CD4-positive, alpha-beta T cell treated with Interleukin-1 beta for 1 hour (primary cell): ENCODE measurements around the gene DCAF10.
A peak's percentile ranks its signal among the peaks of the same experiment; 100 is the strongest.
"Not testable (repeated sequence)": the region's sequence is repeated elsewhere in the genome, so short reads cannot be mapped to it uniquely, and the experiment has no call there.

Experiments used
- DNase-seq, 2 donors: peaks; one replicate each; pipeline ENCODE4 v3.0.0-alpha.2; 2020 to 2022

Gene DCAF10

DNA sequence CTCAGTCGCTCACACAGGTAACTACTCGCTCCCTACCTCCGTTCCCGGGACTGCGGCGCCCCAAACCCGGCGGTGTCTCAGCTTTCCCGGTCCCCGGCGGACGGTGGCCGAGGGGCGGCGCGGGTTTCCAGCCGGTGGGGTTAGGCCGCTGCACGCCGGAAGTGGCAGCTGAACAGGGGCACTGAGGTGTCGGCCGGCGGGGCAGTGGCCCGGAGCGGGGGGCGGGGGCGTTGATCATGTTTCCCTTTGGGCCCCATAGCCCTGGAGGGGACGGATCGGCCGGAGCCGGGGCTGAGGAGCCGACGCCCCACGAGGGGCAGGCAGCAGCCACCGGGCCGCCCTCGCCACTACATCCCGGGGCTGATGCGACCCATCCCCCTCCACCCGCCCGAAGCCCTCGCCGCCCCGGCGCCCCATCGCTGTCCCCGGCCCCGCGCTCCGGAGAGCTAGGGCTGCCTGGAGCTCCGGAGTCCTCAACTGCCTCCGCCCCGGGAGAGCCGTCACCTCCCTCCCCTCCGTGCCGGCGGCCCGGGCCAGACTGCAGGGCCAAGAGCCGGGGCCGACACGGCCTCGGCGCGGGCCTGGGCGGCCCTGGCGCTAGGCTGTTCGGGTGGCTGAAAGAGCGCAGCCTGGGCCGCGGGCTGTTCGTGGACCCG, at the start of gene DCAF10:
Gene DCAF10, plus strand, starts transcription at position 167 of the 656 bp plus-strand sequence. Its CDS starts 70 bp downstream, at position 237.
- DNase-seq = peak; percentile 85 to 91

GRCh38 chr9:37751186-37751585, 49.4 kb upstream of the DCAF10 start:
- no peak for DNase-seq

DNA sequence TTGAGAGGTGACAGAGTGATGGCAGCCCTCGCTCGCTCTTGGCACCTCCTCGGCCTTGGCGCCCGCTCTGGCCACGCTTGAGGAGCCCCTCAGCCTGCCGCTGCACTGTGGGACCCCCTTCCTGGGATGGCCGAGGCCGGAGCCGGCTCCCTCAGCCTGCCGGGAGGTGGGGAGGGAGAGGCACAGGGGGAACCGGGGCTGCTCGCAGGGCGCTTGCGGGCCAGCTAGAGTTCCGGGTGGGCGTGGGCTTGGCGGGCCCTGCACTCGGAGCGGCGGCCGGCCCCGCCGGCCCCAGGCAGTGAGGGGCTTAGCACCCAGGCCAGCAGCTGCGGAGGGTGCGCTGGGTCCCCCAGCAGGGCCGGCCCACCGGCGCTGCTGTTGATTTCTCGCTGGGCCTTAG, 48.9 kb upstream of the DCAF10 start:
- DNase-seq = not testable (repeated sequence)

GRCh38 chr9:37752112-37752511, 48.5 kb upstream of the DCAF10 start:
- DNase-seq = not testable (repeated sequence)

DNA sequence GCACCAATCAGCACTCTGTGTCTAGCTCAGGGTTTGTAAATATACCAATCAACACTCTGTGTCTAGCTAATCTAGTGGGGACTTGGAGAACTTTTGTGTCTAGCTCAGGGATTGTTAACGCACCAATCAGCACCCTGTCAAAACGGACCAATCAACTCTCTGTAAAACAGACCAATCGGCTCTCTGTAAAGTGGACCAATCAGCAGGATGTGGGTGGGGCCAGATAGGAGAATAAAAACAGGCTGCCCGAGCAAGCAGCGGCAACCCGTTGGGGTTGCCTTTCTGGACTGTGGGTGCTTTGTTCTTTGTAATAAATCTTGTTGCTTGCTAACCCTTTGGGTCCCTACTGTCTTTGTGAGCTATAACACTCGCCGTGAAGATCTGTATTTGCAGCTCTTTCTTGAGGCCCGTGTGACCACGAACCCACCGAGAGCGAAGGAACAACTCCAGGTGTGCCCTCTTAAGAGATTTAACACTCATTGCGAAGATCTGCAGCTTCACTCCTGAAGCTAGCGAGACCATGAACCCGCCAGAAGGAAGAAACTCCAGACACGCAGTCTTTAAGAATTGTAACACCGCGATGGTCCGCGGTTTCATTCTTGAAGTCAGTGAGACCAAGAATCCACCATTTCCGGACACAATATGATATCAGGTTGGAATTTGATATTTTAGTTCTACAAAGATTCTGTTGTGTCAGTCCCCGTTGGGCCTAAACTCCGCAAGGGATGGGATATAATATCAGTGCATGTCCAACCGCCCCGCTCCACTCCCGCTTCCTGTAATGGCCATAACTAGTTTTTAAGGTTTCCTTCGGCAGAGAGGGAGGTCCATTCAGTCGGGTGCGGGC, 47.7 kb upstream of the DCAF10 start:
- DNase-seq = peak in 1 of 2 donors; percentile 13

GRCh38 chr9:37753489-37754190, 47.0 kb upstream of the DCAF10 start, which contains the start of gene TRMT10B:
Gene TRMT10B, plus strand, starts transcription at chr9:37753805. Its CDS starts 8,127 bp downstream, at chr9:37761932.
- DNase-seq = peak; percentile 70

DNA sequence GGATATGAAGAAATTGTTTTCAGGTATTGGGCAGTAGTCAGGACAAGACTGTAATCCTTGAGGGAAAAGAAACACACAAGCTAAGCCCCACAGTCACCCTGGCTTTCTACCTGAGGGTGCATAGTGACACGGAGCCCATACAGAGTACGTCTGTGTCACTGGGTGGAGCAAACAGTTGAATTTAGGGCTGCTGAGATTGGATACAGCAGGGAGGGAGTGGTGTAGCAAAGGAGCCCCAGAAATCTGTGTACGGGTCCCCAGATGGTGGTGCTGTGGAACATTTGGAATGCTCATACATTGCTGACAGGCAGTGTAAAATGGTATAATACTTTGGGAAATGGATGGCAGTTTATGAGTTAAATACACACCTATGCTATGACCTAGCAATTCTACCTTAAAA, 41.9 kb upstream of the DCAF10 start:
- DNase-seq = no peak

DNA sequence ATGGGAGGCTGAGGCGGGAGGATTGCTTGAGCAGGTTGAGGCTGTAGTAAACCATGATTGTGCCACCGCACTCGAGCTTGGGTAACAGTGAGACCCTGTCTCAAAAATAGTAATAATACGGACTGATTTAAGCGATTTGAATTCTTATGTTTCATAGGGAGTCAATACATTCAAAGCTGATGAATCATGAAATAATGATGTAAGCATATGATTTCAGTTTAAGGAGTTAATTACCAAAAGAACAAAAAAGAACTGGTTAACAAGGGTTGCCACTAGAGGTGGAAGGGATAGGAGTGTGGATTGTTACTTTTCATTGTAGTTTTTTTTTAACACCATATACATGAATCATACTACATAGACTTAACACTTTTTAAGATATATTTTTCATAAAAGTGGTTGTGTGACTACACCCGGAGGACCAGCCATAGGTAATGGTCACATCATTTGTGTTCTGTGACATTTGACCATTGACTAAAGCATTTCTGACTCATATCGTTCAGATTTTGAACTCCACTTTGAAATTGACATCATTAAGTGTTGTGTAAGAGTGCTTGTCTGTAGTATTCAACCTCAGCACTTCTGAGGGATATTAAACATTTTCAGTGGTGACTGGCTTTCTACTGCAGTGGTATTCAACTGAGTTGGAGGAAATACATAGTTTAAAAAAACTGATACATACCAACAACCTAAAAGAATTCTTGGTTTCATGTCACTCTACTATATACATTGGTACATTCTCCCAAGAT, 40.0 kb upstream of the DCAF10 start:
- no peak for DNase-seq

GRCh38 chr9:37761511-37761910, 39.1 kb upstream of the DCAF10 start:
- no peak for DNase-seq

GRCh38 chr9:37765263-37765662, 35.3 kb upstream of the DCAF10 start:
- not testable (repeated sequence) for DNase-seq

- DNase-seq = no peak
Observed at GRCh38 chr9:37769306-37769705, 31.3 kb upstream of the DCAF10 start.

DNA sequence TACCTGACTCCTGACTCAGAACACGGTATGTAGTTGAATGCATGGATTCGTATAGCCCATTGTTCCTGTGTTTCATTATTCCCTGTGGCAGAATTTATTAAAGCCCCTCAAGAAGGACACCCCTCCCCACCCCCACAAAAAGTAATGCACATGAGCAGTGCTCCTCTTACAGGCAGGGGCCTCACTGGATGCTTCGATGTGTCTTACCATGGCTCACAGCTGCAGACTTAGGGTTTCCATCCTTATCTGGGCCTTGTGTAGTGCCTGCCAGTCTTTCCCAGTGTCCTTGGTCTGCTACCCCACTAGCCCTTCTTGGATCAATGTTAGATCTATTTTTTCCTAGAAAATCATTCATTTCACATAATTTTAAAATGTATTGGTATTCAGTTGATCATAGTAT, 30.6 kb upstream of the DCAF10 start:
- DNase-seq = no peak

DNA sequence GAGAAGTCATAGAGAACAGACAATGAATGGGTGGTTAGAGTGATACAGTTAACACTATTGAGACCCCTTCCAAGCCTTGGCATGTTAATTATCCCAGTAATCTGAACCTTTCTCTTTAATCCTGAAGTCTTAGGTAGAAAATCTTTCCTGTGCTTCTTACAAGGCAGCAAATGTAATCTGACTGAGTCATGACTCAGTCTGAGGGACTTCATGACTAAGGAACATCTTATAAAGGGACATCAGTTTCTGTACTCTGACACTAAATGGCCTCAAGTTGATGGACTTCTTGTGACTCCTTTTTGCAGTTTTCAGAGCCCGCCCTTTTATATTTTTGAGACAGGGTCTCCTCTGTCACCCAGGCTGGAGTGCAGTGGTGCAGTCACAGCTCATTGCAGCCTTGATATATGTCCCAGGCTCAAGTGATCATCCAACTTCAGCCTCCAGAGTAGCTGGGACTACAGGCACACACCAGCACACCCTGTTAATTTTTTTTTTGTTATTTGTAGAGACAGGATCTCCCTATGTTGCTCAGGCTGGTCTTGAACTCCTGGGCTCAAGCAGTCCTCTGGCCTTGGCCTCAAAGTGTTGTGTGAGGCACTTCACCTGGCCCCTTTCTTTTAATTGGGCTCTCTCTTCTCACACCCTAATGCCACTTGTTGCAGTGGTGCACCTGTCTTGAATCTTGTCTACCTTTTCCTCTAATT, 25.2 kb upstream of the DCAF10 start:
- DNase-seq = no peak

DNA sequence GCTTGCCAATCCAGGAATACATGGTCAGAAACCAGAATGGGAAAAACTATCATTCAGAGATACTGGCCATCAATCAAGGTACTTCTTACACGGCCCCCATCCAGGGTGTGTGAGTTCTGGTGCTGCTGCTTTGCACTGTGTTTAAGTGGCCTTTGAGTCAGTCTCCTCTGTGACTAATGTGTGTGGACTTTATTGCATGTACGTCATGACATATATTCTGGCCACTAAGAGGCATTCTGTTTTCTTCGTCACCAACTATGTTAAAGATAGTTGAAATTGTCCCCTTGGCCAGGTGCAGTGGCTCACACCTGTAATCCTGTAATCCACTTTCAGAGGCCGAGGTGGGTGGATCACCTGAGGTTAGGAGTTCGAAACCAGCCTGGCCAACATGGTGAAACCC, 24.3 kb upstream of the DCAF10 start:
- no peak for DNase-seq

GRCh38 chr9:37778534-37778933, 22.1 kb upstream of the DCAF10 start:
- DNase-seq = no peak

GRCh38 chr9:37784291-37784615, 16.3 kb upstream of the DCAF10 start:
- no peak for DNase-seq

DNA sequence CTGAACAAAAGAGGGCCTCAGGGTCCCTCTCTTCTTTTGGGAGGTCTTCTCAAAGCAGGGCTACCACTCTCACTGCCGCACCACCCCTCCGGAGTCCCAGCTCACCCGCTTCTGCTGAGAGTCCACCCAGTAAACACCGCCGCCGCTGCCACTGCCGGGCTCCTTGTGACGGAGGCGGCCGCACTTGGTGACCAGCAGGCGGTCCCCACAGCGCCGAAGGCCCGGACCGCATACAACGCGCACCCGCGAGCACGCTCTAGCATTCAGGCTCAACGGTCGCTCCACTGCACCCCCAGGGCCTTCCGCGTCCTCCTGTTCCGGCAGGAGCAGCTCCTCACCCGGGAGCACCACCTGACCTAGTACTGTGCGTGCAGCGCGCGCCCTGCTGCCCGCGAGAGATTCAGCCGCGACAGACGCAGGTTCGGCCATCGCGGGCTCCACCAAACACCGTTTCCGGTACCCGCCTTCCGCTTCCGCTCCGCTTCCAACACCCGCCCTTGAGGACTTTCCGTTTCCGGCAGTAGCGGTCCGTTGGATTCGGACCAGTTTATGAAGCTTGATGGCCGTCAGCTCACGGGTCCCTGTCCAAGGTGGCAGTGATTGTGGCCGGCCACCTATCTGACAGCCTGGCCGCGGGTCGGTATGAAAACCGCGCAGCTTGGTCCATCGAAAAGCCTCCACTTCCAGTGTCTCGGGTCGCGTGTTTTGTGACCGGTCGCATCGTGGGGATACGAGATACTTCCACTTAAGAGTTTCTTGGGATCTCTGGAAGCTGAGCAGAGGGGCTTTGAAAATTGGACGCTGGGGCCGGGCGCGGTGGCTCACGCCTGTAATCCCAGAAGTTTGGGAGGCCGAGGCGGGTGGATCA, 15.7 kb upstream of the DCAF10 start, which contains the start of gene EXOSC3:
Gene EXOSC3, minus strand, starts transcription at position 449 of the 868 bp plus-strand sequence. Its CDS starts 20 bp downstream, at position 429.
- DNase-seq = peak; percentile 85 to 86

DNA sequence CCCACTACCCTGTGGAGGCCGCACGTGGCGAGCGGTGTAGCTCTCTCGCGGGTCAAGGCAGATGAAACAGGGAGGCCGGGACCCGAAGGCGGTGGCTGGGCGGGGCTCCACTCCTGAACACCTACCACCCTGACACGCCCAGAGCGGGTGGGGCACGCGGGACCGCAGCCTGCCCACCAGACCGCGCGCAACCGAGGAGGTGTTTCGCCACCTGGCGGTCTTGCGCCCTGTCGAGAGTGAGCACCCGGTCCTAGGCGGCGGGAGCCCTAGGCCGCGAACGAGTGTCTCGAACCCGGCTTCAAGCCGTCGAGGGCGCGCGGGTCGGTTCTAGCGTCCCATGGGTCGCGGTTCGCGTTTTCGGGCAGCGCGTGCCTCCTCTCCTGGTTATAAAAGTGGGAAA, 13.5 kb upstream of the DCAF10 start:
- no peak for DNase-seq

DNA sequence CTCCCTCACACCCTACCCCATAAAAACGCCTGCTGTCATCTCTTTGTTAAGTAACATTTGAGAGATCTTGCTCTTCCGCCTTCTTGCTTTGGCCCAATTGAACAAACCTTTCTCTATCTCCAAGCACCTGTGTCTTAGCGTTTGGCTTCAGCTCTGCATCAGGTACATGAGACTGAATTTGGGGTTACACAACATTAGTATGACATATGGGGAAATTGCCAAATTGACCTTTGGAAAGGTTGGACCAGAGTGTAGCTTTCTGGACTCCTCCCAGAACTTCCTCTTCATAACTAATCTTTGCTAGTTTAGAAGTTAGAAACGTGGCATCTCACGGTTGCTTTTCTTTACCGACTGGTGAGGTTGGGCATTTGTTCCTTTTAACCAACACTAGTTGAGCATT, 12.3 kb upstream of the DCAF10 start:
- DNase-seq = no peak

DNA sequence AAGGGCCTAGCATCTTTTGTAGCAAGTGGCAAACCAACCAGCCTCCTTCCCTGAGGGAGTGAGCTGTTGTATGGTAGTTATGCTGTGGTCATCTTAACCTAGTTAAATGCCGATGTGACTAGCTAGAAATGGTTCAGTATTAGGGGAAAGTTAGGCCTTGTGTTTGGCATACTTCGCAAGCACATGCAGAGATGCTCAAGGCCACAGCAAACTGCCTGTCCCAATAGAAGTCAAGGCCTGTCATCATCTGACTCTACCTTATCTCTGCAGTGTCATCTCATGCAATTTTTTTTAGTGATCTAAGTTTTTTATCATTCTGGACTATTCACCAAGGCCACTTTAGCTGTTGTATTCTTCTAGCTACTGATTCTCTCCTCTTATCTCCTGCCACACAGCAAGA, 10.5 kb upstream of the DCAF10 start:
- no peak for DNase-seq

DNA sequence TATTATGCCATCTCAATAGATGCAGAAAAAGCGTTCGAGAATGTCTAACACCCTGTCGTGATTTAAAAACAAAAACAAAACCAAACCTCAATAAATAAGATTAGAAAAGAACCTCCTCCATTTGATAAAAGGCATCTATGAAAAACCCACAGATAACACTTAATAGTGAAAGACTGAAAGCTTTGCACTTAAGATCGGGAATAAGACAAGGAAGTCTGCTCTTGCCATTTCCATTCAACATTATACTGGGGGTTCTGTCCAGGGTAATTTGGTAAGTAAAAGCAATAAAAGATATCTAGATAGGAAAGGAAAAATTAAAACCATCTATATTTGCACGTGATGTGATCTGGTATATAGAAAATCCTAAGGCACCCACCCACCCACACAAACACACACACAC, 8.5 kb upstream of the DCAF10 start:
- no peak for DNase-seq
